Tibial nerve (tissue), 4 donors: ENCODE measurements around the gene ETV3L. TPM values are rescaled to one million over a fixed set of nuclear protein-coding genes. Genes with fewer than 3 reads are reported as not detected.
A peak's percentile ranks its signal among the peaks of the same experiment; 100 is the strongest.

Experiments
- DNase-seq, 2 donors: peaks; one replicate each; pipeline ENCODE4 v3.0.0-alpha.2; 2019; ENCODE audit warnings: low spot score in 2 of 2
- H3K27ac ChIP-seq, 4 donors: fragments of 200-600 bp; sonication (generic) in 3 of 4; one replicate each; pipeline ENCODE4 v1.5.1; 2017 to 2019; ENCODE audit warnings: mild to moderate bottlenecking in 1 of 4
- H3K27me3 ChIP-seq, 2 donors: fragments of 200-600 bp; sonication (generic) in 1 of 2; one replicate each; pipeline versions ENCODE4 v1.5.1 to v1.6.0; 2017 to 2019
- H3K36me3 ChIP-seq, 3 donors: fragments of 200-600 bp; sonication (generic); one replicate each; pipeline ENCODE4 v1.5.1; 2018 to 2019
- H3K4me1 ChIP-seq, 4 donors: fragments of 200-600 bp; sonication (generic) in 3 of 4; one replicate each; pipeline ENCODE4 v1.5.1; 2017 to 2019
- H3K4me3 ChIP-seq, 4 donors: fragments of 200-600 bp; sonication (generic) in 3 of 4; one replicate each; pipeline ENCODE4 v1.5.1; 2017 to 2019; ENCODE audit warnings: mild to moderate bottlenecking in 1 of 4, moderate library complexity in 1 of 4
- H3K9me3 ChIP-seq, 4 donors: fragments of 200-600 bp; sonication (generic) in 3 of 4; one replicate each; pipeline ENCODE4 v1.5.1; 2017 to 2019
- CTCF ChIP-seq, 5 experiments: fragments of 200-600 bp in 3 of 5; fragments of 450-650 bp in 2 of 5; sonication (generic) in 3 of 5; IDR thresholded peaks; one replicate each; pipeline ENCODE4 v1.5.1; 2016 to 2019; ENCODE audit warnings: antibody characterized with exemption in 5 of 5, mild to moderate bottlenecking in 3 of 5, moderate library complexity in 2 of 5
- EP300 ChIP-seq, 2 donors: sonication (generic); formaldehyde crosslinking; IDR thresholded peaks; one replicate each; pipeline ENCODE4 v1.6.1; 2017; ENCODE audit warnings: antibody characterized with exemption in 2 of 2, mild to moderate bottlenecking in 1 of 2
- POLR2A ChIP-seq, 2 donors: fragments of 450-650 bp; IDR thresholded peaks; one replicate each; pipeline ENCODE4 v1.6.1; 2017; ENCODE audit warnings: antibody characterized with exemption in 2 of 2, mild to moderate bottlenecking in 2 of 2, moderate library complexity in 2 of 2
- WGBS, 2 donors: methylation state at CpG; one replicate each; pipeline ENCODE4 v1.1.5; 2018; 5-methylcytosine and 5-hydroxymethylcytosine counted together
- total RNA-seq, 4 donors: library from RNA; depleted of rRNA; stranded (reverse); fragments of >200 nt; gene quantifications; one replicate each; pipeline ENCODE4 v1.1.0, GENCODE V29; 2016

ETV3L gene
- not detected for total RNA-seq

- no peaks in the 10 kb centered on the region for H3K36me3 ChIP-seq
- H3K4me3 ChIP-seq: no peak within 1 kb of the TSS
- WGBS, 2 donors: 40 to 48% methylated on average over 3 of the region's 3 CpGs
- TF ChIP-seq EP300 (IDR thresholded peaks at IDR 0.05) (no peak), POLR2A (IDR thresholded peaks at IDR 0.05) (no peak), CTCF (IDR thresholded peaks at IDR 0.05) (no peak)
- H3K27ac ChIP-seq: no peak within 1 kb of the TSS
- H3K9me3 ChIP-seq: no peaks in the 10 kb centered on the region
- H3K27me3 ChIP-seq: no peaks in the 10 kb centered on the region
- no peaks in the 10 kb centered on the region for H3K4me1 ChIP-seq
- no peak for DNase-seq
Measured at GRCh38 chr1:157099633-157100009, at the start of gene ETV3L. TSS of gene ETV3L (minus strand) at chr1:157099808. CDS start at chr1:157099523, 285 bp downstream.

- no peak for DNase-seq
- Histone ChIP-seq H3K4me1 (peaks cover 0 to 13% (median 3%) of the 10 kb centered on the region in 4 donors), H3K27ac (peak overlapping the region in 2 of 4 donors; percentile 5 to 36), H3K27me3 (no peaks in the 10 kb centered on the region), H3K4me3 (no peak overlapping the region), H3K36me3 (no peaks in the 10 kb centered on the region), H3K9me3 (no peaks in the 10 kb centered on the region)
- 36 to 39% methylated on average over 10 of the region's 10 CpGs for WGBS, 2 donors
- TF ChIP-seq POLR2A (IDR thresholded peaks at IDR 0.05) (no peak), CTCF (IDR thresholded peaks at IDR 0.05) (no peak), EP300 (IDR thresholded peaks at IDR 0.05) (no peak)
Measured at GRCh38 chr1:157147906-157148700, 48.5 kb upstream of the ETV3L start.

GRCh38 chr1:157147037-157147436 is 47.4 kb upstream of the ETV3L start:
- Histone ChIP-seq H3K9me3 (no peaks in the 10 kb centered on the region), H3K4me1 (peaks cover 0 to 13% (median 3%) of the 10 kb centered on the region in 4 donors), H3K27ac (no peak overlapping the region), H3K4me3 (no peak overlapping the region), H3K27me3 (no peaks in the 10 kb centered on the region), H3K36me3 (no peaks in the 10 kb centered on the region)
- WGBS, 2 donors: 78 to 79% methylated on average over 1 of the region's 1 CpG
- TF ChIP-seq EP300 (IDR thresholded peaks at IDR 0.05) (no peak), POLR2A (IDR thresholded peaks at IDR 0.05) (no peak), CTCF (IDR thresholded peaks at IDR 0.05) (no peak)
- DNase-seq: no peak

- H3K27me3 ChIP-seq: no peaks in the 10 kb centered on the region
- TF ChIP-seq POLR2A (IDR thresholded peaks at IDR 0.05) (no peak), EP300 (IDR thresholded peaks at IDR 0.05) (no peak), CTCF (IDR thresholded peaks at IDR 0.05) (no peak)
- H3K27ac ChIP-seq: no peak overlapping the region
- no peak for DNase-seq
- H3K4me1 ChIP-seq: peaks cover 0 to 13% (median 3%) of the 10 kb centered on the region in 4 donors
- 77 to 87% methylated on average over 3 of the region's 3 CpGs for WGBS, 2 donors
- H3K4me3 ChIP-seq: no peak overlapping the region
- no peaks in the 10 kb centered on the region for H3K36me3 ChIP-seq
- no peaks in the 10 kb centered on the region for H3K9me3 ChIP-seq
Measured at GRCh38 chr1:157146244-157146643, 46.6 kb upstream of the ETV3L start.

GRCh38 chr1:157145076-157145475 is 45.5 kb upstream of the ETV3L start:
- Histone ChIP-seq H3K27ac (no peak overlapping the region), H3K9me3 (no peaks in the 10 kb centered on the region), H3K36me3 (no peaks in the 10 kb centered on the region), H3K27me3 (no peaks in the 10 kb centered on the region), H3K4me1 (peaks cover 0 to 13% (median 3%) of the 10 kb centered on the region in 4 donors), H3K4me3 (no peak overlapping the region)
- TF ChIP-seq EP300 (IDR thresholded peaks at IDR 0.05) (no peak), POLR2A (IDR thresholded peaks at IDR 0.05) (no peak), CTCF (IDR thresholded peaks at IDR 0.05) (no peak)
- WGBS, 2 donors: 69 to 84% methylated on average over 1 of the region's 1 CpG
- DNase-seq: no peak
